GM19395 (cell line): ENCODE data around the gene TSPY3.
"Not testable (repeated sequence)": the region's sequence is repeated elsewhere in the genome, so short reads cannot be mapped to it uniquely, and the experiment has no call there.

Experiments
- ATAC-seq: cut with Tn5 transposase; IDR thresholded peaks from one replicate; pipeline ENCODE4 v1.9.1; 2021; ENCODE audit warnings: mild to moderate bottlenecking, moderate library complexity; ENCODE audit not compliant: unreplicated experiment

The TSPY3 gene, protein sequence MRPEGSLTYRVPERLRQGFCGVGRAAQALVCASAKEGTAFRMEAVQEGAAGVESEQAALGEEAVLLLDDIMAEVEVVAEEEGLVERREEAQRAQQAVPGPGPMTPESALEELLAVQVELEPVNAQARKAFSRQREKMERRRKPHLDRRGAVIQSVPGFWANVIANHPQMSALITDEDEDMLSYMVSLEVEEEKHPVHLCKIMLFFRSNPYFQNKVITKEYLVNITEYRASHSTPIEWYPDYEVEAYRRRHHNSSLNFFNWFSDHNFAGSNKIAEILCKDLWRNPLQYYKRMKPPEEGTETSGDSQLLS

GRCh38 chrY:9398121-9398520, at the start of gene TSPY3:
TSPY3 (plus strand) TSS chrY:9398421; CDS start chrY:9398467, 46 bp downstream.
- ATAC-seq: not testable (repeated sequence)

GRCh38 chrY:9357497-9357896, 40.7 kb upstream of the TSPY3 start, which contains the start of gene TSPY8:
TSPY8 (plus strand) TSS chrY:9357797; CDS start chrY:9357843, 46 bp downstream.
- ATAC-seq: not testable (repeated sequence)

DNA sequence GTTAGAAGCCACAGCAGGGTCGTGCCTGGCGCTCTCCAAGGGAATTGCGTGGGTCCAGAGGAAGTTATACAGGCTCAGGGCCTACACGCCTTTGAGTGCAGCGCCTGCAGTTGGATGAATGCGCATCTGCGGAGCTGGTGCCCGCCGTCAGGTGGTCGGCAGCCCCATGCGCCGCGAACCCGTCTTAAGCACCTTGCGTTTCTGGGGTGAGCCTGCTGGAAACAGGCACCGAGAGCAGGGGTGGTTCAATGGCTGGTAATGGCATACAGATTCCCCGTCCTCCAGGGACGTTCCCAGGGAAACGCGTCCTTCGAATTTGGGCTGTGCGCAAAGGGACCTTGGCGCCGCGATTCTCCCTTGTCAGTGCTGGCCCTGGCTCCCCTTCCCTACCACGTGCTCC, 1.7 kb upstream of the TSPY3 start:
- ATAC-seq: not testable (repeated sequence)
